Activated CD8-positive, alpha-beta memory T cell treated with anti-CD3 and anti-CD28 coated beads for 1 hour (primary cell): ENCODE measurements around the gene ZFP3.
"Not testable (repeated sequence)": the region's sequence is repeated elsewhere in the genome, so short reads cannot be mapped to it uniquely, and the experiment has no call there.

Source experiments
- DNase-seq, 2 donors: peaks; one replicate each; pipeline ENCODE4 v3.0.0-alpha.2; 2020; ENCODE audit warnings: low read depth in 1 of 2; ENCODE audit errors: extremely low read depth in 1 of 2

The ZFP3 gene

DNA sequence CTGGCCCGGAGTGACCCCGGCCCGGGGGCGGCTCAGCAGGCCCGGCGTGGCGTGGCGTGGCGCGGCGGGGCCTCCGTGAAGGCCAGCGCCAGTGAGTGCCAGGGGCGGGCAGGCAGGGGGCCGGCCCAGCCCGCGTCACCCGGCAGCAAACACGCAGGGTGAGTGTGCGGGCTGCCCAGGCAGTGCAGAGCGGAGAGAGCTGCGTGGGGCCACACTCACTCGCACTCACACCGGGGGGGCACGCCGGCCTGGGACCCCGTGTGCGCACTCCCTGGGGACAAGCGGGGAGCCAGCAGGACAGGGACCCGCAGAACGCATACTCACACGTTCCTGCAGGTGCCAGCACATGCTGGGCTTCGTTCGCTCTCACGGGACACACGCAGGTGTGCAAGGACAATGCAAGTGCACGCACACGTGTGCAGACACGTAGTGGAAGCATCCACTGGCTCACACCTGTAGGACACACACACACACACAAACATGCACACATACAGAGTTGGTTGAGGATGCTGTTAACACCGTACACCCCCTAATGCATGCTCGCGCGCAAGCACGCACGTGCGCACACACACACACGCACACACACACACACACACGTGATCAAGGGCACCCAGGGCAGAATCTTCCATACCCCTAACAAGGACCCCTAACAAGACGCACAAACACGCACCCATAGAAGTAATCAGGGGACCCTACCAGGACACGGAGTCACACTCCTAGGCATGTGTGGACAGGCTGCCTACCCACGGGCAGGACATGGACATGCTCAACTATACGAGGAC lies 45.3 kb downstream of the ZFP3 start:
- no peak for DNase-seq

DNA sequence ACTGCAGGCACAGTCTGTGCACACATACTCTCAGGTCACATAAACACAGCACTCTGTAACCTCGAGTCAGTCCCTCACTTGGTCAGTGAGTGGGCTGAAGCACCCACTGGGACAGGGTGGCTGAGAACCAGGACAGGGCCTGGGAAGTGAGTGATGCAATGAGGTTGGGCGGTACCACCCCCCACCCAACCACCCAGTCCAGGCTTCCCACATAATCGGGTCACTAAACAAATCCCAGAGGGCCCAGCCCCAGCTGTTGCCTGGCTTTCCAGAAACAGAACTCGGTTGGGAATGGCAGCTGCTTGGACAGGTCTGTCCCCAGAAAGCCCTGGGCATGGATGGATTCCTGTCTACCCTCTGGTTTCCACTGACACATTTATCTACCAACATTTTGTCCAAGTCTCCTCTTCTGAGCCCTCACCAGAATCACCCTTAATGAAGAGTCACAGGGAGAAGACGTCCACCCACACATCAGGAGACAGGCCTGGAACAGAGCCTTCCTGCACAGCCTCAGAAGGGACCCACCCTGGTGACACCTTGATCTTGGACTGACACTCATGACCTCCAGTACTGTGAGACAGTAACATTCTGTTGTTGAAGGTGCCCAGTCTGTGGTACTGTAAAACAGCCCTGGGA lies 46.0 kb downstream of the ZFP3 start:
- DNase-seq = not testable (repeated sequence)

DNA sequence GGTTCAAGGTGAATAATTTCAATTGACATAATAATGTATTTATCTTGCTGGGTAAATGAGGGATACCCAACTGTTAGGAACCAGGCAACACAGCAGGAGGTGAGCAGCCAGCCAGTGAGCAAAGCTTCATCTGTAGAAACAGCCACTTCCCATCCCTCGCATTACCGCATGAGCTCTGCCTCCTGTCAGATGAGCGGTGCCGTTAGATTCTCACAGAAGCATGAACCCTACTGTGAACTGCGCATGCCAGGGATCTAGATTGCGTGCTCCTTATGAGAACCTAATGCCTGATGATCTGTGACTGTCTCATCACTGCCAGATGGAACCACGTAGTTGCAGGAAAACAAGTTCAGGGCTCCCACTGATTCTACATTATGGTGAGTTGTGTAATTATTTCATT lies 46.6 kb downstream of the ZFP3 start:
- DNase-seq = not testable (repeated sequence)

DNA sequence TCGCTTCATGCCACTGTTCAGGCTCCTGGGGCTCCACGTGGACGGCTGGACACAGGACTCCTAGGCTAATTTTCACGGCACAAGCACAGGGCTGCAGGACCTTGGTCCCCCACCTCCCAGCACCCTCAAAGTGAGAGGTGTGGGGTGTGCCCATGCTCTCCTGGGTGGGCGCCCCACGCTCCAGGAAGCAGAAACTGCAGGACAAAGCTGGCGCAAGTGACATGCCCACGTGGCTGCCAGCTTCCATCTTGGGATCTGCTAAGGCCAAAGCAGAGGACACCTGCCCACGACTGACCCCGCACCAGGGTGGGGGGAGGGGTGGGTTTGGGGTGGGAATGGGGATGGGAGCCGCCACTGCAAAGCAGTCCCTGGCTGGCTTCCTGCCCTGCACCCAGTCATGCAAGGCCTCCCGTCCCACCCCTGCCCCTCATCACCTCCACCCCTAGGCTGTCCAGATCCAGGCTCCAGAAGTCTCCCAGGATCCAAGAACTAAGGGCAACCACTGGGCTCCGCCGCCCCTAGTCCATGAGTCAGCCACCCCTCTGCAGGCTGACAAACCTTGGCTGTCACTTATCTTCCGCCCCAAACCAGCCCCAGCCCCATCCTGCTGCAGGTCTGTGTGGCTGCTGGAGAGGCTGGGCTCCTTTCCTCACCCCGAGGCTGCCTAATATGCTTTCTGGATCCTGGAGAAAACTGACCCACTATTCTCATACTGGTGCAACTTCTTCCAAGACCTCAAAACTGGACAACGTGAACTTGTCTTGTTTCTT lies 48.6 kb downstream of the ZFP3 start:
- no peak for DNase-seq

DNA sequence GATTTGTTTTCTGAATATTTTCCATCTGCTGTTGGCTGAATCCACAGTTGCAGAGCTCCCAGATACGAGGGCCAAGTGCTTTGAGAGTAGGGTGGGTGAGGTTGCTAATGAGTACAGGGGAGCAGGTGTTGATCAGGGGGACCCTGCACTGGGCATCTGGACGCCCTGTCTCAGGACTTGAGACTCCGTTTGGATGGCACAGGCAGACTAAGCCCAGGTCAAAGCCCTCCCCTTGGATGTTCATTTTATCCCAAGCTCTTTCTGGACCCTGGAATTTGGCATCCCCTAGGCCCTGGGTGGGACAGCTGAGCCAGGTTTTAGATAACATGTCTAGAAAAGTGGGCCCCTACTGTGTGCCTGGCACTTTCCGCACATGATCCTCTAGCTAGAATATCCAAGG lies 49.6 kb downstream of the ZFP3 start:
- no peak for DNase-seq

DNA sequence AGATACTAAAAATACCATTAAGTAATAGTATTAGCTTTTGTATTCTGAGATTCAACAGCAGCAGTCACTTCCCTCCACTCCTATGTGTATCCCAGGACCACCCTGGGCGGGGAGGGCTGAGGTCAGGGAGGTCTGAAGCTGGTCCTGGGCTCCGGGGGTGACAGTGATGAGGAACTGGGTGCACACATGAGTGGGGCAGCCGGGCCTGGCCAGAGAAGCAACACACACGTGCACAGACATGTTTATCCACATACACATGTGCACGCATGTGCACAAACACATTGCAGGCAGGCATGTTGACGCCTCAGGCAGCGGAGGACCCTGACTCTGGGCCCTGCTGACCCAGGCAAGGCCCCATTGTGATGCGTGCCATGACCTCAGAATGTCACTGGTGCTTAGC lies 50.1 kb downstream of the ZFP3 start:
- DNase-seq = not testable (repeated sequence)

DNA sequence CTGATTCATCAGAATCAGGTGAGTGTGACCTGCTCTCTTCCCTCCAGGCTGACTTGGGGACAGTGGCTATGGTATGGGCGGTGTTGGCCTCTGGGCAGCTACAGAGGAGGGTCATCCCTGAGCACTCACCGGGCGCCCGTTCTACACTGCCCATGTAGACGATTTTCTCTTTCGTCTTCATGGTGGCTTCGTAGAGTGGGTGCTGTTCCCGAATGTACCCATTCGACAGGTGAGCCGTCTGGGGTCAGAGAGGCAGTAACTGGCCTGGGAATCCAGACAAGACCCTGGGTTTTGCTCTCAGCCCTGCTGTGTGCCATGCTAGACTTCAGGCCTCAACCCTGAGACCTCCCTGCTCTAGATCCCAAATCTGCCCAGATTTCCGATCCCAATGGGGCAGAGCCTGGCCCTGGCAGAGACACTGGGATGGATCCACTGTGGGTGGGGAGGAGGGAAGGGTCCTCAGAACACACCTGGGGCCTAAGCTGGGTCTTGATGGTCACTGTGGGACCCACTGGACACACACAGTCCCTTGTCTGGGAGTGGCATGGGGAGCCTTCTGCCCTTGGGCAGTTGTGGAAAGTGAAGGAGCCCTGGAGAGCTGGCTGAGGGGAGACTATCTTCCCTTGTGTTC lies 50.8 kb downstream of the ZFP3 start:
- DNase-seq = no peak

DNA sequence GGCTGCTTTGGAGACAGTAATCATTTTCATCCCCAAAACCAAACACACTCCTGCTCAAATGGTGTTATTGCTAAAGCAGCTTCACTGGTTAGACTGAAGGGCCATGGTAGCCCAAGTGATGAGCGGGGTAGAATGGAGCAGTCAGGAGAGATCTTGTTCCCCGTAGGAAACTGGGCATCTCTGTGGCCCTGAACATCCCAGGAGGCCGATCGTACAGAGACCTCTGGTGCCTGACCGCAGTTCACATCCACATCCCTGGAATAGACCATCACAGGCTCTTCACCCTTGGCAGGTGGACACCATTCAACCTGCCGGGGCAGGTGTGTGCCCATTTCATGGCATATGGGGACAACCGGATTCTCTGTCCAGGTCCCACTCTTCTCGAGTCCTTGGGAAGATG lies 51.5 kb downstream of the ZFP3 start:
- DNase-seq = not testable (repeated sequence)

DNA sequence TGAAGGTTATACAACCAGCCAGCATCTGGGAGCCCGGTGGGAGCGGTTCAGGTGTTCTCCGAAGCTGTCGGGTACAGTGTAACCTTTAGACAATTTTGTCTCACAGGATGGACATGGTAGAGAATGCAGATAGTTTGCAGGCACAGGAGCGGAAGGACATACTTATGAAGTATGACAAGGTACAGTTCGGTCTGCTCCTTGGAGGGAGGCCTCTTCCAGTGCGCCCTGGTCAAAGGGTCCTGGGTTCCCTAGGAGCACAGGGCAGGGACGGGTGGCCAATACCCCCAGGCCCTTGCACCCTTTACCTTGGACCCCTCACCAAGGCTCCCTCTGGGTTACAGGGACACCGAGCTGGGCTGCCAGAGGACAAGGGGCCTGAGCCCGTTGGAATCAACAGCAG lies 52.0 kb downstream of the ZFP3 start:
- DNase-seq = not testable (repeated sequence)

DNA sequence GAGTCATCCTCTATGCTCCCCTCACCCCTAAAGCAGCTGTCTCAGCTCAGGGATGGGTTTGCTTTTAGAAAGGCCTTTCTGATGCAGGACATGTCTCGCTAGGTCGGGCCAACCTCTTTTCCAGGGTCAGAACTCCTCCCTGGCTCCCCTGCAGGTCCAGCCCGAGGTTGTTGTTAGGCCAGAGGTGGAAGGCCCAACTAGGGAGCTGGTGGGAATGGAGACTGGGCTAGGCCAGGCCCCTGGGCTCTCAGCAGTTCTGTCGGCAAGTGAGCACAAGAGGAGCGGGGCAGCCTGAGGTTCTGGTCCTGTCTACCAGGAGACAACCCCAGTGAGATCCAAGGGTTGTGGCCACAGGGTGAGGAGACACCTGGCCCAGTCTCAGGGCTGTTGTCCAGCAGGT lies 52.4 kb downstream of the ZFP3 start:
- DNase-seq = not testable (repeated sequence)

DNA sequence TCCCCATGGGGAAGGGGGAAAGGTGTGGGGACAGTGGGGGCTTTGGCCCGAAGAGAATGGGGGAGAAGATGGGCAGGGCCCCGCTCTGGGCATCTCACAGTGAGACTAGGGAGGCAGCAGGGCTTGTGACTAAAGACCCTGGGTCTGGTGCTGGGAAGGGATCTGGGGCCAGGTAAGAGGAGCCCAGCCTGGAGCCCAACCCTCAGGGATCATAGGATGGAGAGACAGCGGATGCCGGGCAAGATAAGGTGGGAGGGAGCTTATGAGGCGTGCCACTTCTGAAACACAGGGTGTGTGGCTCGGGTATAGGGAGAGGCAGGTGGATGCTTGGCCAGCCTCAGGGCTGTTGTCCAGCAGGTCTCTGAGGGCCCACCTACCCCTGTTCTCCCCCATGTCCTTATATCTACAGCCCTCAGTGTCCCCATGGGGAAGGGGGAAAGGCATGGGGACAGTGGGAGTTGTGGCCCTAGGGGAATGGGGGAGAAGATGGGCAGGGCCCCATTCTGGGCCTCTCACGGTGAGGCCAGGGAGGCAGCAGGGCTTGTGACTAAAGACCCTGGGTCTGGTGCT lies 53.0 kb downstream of the ZFP3 start:
- DNase-seq = no peak

DNA sequence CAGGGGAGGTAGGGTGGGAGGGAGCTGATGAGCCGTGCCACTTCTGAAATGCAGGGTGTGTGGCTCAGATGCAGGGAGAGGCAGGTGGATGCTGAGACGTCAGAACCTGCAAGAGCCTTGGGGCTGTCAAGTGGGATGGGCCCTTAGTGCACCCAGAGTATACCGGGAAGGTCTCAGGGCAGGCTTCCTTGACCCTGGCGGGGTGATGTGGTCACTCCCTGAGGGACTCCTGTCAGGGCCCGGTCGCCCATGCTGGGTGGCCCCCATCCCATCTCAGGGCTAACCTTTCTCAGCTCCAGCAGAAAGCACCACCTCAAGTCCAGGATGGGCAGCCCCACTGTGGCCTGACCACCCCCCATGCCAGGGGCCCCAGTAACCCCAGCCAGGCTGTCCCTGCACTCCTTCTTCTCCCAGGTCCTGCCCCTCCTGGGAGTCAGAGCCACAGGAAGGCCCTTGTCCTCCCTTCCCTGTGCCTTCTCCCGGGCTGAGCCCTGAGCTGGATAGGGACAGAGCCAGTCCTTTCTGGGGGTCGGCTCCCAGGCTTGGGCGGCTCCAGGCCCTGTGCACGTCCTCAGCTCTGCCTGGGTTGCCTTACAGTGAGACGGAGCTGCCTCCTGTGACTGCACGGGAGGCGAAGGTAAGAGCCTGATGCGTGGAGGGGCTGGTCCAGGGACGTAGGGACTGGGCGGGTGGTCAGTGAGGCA lies 53.7 kb downstream of the ZFP3 start:
- not testable (repeated sequence) for DNase-seq

DNA sequence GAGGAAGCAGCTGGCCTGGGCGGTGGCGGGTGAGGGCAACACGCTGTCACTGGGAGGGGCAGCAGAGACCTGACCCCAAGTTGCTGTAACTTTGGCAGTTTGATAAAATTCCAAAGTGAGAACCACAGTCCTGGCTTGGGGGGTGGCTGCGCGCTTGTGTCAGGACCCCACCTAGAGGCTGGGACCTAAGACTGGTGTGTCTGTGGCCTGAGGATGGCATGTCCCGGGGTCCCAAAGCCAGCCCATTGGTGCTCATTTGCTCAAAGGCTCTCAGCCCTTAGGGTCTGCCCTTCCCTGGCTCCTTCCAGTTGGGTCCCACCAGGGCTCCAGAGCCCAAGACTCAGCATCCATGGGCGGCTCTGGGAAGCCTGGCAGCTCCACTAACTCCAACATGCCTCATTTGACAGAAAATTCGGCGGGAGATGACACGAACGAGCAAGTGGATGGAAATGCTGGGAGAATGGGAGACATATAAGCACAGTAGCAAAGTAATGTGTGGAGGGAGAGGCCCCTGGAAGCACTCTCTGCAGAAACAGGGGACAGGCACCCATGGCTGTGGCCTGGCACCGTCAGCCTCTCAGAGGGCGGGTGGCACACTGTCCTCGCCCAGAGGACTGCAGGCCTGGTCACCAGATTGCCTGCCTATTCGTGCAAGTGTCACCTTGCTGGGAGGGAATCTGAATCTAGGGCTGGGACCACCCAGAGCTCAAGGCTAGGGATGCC lies 54.4 kb downstream of the ZFP3 start:
- DNase-seq = not testable (repeated sequence)

DNA sequence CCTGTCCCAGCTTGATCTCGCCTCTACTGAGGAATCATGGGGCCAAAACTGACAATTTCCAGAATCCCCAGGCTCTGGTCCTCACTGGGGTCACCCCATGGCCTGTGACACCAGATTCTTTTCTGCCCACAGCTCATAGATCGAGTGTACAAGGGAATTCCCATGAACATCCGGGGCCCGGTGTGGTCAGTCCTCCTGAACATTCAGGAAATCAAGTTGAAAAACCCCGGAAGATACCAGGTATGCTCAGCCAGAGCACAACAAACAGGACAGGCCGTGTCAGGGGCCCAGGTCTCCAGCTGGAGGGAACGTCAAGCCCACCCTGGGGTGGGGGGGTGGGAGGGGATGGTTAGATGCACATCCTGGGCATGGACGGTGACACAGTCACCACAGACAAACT lies 55.0 kb downstream of the ZFP3 start:
- no peak for DNase-seq

DNA sequence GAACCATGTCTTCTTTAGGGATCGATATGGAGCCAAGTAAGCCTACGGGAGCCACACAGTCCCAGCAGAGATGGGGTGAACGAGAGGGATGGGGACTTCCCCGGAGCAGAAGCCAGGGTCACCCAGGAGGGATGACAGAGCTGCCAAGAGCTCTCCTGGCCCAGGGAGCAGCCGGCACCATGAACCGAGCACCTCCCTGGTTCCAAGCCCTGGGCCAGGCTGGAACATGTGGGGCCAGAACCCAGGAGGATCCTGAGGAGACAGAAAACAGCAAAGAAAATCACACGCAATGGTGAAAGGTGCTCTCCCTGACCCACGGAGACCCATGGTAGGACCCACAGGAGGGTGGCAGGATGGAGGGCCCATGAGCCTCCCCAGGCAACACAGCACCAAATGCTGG lies 55.7 kb downstream of the ZFP3 start:
- not testable (repeated sequence) for DNase-seq

DNA sequence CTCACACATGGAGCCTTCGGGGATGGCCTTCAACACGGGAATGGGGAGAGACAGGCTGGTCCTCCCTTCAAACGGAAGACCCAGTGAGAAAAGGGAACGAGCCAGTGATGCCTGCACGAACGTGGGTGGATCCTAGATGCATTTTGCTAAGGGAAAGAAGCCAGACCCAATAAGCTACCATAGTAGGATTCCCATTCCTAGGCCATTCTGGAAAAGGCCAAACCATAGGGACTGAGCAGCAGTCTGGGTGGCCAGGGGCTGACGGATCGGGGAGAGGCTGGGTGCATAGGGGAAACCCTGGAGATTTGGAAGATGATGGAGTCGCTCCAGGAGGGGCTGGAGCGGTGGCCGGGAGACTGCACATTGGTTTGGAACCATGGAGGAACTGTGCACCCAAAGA lies 56.3 kb downstream of the ZFP3 start:
- not testable (repeated sequence) for DNase-seq

DNA sequence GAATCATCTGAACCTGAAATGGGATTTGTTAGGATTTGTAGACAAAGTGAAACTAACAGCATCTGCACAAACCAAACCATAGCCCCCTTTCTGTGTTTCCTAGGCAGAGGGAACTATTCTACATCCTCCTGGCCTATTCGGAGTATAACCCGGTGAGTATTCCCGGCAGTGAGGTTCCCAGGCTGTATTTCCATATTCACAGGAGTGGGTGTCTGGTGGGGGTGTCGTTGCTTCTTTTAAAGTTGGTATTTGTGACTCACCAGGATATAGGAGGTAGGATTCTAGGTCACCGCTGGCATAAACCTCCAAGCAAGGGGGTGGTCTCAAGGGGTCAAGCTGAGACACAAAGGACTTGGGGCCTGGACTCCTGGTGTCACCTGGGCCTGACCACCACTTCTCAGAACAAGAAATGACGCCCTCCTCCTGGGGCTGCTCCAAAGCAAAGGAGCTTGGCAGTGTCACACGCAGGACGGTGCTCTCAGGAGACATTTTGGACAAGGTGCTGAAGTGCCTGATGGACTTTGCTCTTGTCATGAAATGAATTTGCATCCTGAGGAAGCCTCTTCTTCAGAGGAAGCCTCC lies 57.0 kb downstream of the ZFP3 start:
- not testable (repeated sequence) for DNase-seq

DNA sequence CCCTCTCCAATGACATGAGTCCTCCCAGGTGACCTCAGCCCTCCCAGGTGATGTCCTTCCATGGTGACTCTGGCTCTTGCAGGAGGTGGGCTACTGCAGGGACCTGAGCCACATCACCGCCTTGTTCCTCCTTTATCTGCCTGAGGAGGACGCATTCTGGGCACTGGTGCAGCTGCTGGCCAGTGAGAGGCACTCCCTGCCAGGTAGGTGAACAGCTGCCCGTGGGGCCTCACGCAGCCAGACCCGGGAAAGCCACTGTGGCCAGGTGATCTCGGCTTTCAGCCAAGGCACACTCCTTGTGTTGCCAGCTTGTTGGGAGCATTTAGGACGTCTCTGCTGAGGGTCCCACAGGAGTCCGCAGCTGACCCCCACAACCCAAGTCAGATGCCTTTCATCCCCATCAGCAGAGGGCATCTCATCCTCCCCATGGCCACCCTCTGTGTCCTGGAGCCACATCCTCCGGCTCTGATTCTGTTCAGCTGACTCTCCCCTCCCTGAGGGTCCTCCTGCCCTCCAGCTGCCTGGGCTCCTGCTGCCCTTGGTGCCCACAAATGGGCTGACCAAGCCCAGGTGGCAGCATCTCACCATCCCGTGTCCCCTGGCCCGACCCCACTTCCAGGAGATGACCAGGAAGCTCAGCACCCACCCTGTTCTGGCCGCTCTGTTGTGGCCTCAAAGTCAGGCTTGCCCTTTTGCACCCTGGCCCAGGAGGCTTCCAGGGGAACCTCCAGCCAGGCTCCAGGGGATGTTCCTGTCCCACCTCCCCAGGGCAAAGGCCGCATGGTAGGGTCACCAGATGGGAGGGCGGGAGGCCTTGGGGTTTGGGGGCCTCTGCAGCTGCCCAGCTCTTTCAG lies 57.7 kb downstream of the ZFP3 start:
- no peak for DNase-seq
